H9 (cell line): ENCODE results near the gene IL32. TPM values are rescaled to one million over a fixed set of nuclear protein-coding genes. Genes with fewer than 3 reads are reported as not detected.
A peak's percentile ranks its signal among the peaks of the same experiment; 100 is the strongest.

Source experiments
- DNase-seq: peaks from one replicate; pipeline ENCODE4 v3.0.0-alpha.2; 2017
- H2AFZ ChIP-seq: one replicate; pipeline ENCODE4 v1.6.1; 2013; ENCODE audit warnings: mild to moderate bottlenecking, low read length, control low read depth, moderate library complexity
- H2AK5ac ChIP-seq: 2 replicates; pipeline ENCODE4 v1.6.1; 2013; ENCODE audit warnings: low read length, control low read depth, mixed read lengths; ENCODE audit not compliant: insufficient read length
- H2BK120ac ChIP-seq: one replicate; pipeline ENCODE4 v1.6.1; 2013; ENCODE audit warnings: low read depth, mild to moderate bottlenecking, low read length, control low read depth, inconsistent platforms; ENCODE audit not compliant: poor library complexity, severe bottlenecking
- H2BK12ac ChIP-seq: 2 replicates; pipeline ENCODE4 v1.6.1; 2013; ENCODE audit warnings: low read length, control low read depth, mixed read lengths, low read depth; ENCODE audit not compliant: insufficient read length
- H2BK15ac ChIP-seq: 2 replicates; pipeline ENCODE4 v1.6.1; 2013; ENCODE audit warnings: low read depth, low read length, control low read depth
- H2BK20ac ChIP-seq: one replicate; pipeline ENCODE4 v1.6.1; 2013; ENCODE audit warnings: low read depth, mild to moderate bottlenecking, low read length, control low read depth, inconsistent platforms; ENCODE audit not compliant: poor library complexity, severe bottlenecking
- H2BK5ac ChIP-seq: 2 replicates; pipeline ENCODE4 v1.6.1; 2013; ENCODE audit warnings: low read length, control low read depth, mixed read lengths; ENCODE audit not compliant: insufficient read length
- H3K14ac ChIP-seq: 2 replicates; pipeline ENCODE4 v1.6.1; 2013; ENCODE audit warnings: low read length, control low read depth; ENCODE audit not compliant: insufficient read depth
- H3K18ac ChIP-seq: 2 replicates; pipeline ENCODE4 v1.6.1; 2013; ENCODE audit warnings: low read depth, mild to moderate bottlenecking, mixed read lengths, low read length, control low read depth; ENCODE audit not compliant: insufficient read length
- H3K23ac ChIP-seq: 2 replicates; pipeline ENCODE4 v1.6.1; 2013; ENCODE audit warnings: low read length, control low read depth, mixed read lengths, low read depth; ENCODE audit not compliant: insufficient read length
- H3K23me2 ChIP-seq: 2 replicates; pipeline ENCODE4 v1.6.1; 2013; ENCODE audit warnings: low read depth, mild to moderate bottlenecking, mixed read lengths, low read length, control low read depth; ENCODE audit not compliant: insufficient read length, poor library complexity, severe bottlenecking
- H3K27ac ChIP-seq: 2 replicates; pipeline ENCODE4 v1.5.1; 2013; ENCODE audit warnings: low read length, control low read depth, mixed read lengths, low read depth; ENCODE audit not compliant: insufficient read length
- H3K27me3 ChIP-seq: 2 replicates; pipeline ENCODE4 v1.6.1; 2013; ENCODE audit warnings: low read length, control low read depth, inconsistent platforms; ENCODE audit not compliant: insufficient read depth
- H3K4ac ChIP-seq: 2 replicates; pipeline ENCODE4 v1.6.1; 2013; ENCODE audit warnings: low read depth, mild to moderate bottlenecking, control low read depth, inconsistent platforms, low read length, moderate library complexity
- H3K4me1 ChIP-seq: 2 replicates; pipeline ENCODE4 v1.6.1; 2013; ENCODE audit warnings: low read length, control low read depth, inconsistent platforms; ENCODE audit not compliant: insufficient read depth
- H3K4me2 ChIP-seq: 2 replicates; pipeline ENCODE4 v1.6.1; 2013; ENCODE audit warnings: low read length, control low read depth, mixed read lengths; ENCODE audit not compliant: insufficient read length, insufficient read depth
- H3K56ac ChIP-seq: 2 replicates; pipeline ENCODE4 v1.6.1; 2013; ENCODE audit warnings: low read depth, mild to moderate bottlenecking, mixed read lengths, low read length, control low read depth; ENCODE audit not compliant: insufficient read length
- H3K79me1 ChIP-seq: 2 replicates; pipeline ENCODE4 v1.6.1; 2013; ENCODE audit warnings: low read depth, mild to moderate bottlenecking, moderate library complexity, low read length, control low read depth, inconsistent platforms; ENCODE audit not compliant: insufficient read depth, poor library complexity, severe bottlenecking
- H3K79me2 ChIP-seq: 2 replicates; pipeline ENCODE4 v1.6.1; 2013; ENCODE audit warnings: low read length, control low read depth, inconsistent platforms; ENCODE audit not compliant: insufficient read depth
- H3K9ac ChIP-seq: 2 replicates; pipeline ENCODE4 v1.6.1; 2013; ENCODE audit warnings: low read length, control low read depth, mixed read lengths; ENCODE audit not compliant: insufficient read length; ENCODE audit errors: extremely low read depth
- H3K9me3 ChIP-seq: one replicate; pipeline ENCODE4 v1.6.1; 2013; ENCODE audit warnings: low read depth, low read length, inconsistent platforms; ENCODE audit not compliant: control insufficient read depth
- H3T11ph ChIP-seq: one replicate; pipeline ENCODE4 v1.6.1; 2013; ENCODE audit warnings: mild to moderate bottlenecking, low read length, control low read depth, inconsistent platforms
- H4K20me1 ChIP-seq: one replicate; pipeline ENCODE4 v1.6.1; 2013; ENCODE audit not compliant: control insufficient read depth, insufficient read length, insufficient read depth
- H4K5ac ChIP-seq: 2 replicates; pipeline ENCODE4 v1.6.1; 2013; ENCODE audit warnings: low read depth, mild to moderate bottlenecking, mixed read lengths, low read length, control low read depth; ENCODE audit not compliant: insufficient read length
- H4K8ac ChIP-seq: replicated peaks from 2 replicates; pipeline ENCODE4 v1.6.1; 2013; ENCODE audit warnings: low read length, control low read depth, mixed read lengths, low read depth; ENCODE audit not compliant: insufficient read length
- H4K91ac ChIP-seq: 2 replicates; pipeline ENCODE4 v1.6.1; 2013; ENCODE audit warnings: low read depth, mild to moderate bottlenecking, moderate library complexity, mixed read lengths, low read length, control low read depth; ENCODE audit not compliant: insufficient read length
- H3K27ac Mint-ChIP-seq, 3 experiments: 2 replicates in 2 of 3; 3 replicates in 1 of 3; pipeline ENCODE4 v1.8.0; 2020 to 2021; ENCODE audit warnings: mixed read lengths in 3 of 3, mild to moderate bottlenecking in 1 of 3, moderate library complexity in 1 of 3
- H3K27me3 Mint-ChIP-seq: 2 replicates; pipeline ENCODE4 v1.8.0; 2021; ENCODE audit warnings: low read depth, mild to moderate bottlenecking, moderate library complexity, mixed read lengths
- H3K36me3 Mint-ChIP-seq, 3 experiments: 2 replicates in 2 of 3; 3 replicates in 1 of 3; pipeline ENCODE4 v1.8.0; 2020 to 2021; ENCODE audit warnings: low read depth in 3 of 3, mixed read lengths in 3 of 3; ENCODE audit not compliant: insufficient read depth in 1 of 3
- H3K4me1 Mint-ChIP-seq, 2 experiments: 2 replicates each; pipeline ENCODE4 v1.8.0; 2020; ENCODE audit warnings: mixed read lengths in 2 of 2
- H3K4me3 Mint-ChIP-seq, 2 experiments: 2 replicates in 1 of 2; 3 replicates in 1 of 2; pipeline ENCODE4 v1.8.0; 2020 to 2021; ENCODE audit warnings: mild to moderate bottlenecking in 2 of 2, mixed read lengths in 2 of 2, moderate library complexity in 1 of 2
- H3K9me3 Mint-ChIP-seq, 2 experiments: 2 replicates in 1 of 2; 3 replicates in 1 of 2; pipeline ENCODE4 v1.8.0; 2020; ENCODE audit warnings: mild to moderate bottlenecking in 2 of 2, mixed read lengths in 2 of 2, moderate library complexity in 1 of 2
- WGBS: extraction: QIAGEN DNeasy Blood & Tissue Kit; methylation state at CpG from one replicate; pipeline ENCODE4 v1.1.7; 2013; ENCODE audit warnings: missing lambda C conversion rate, low lambda C conversion rate, mixed read lengths; ENCODE audit not compliant: insufficient read length; ENCODE audit errors: extremely low coverage; 5-methylcytosine and 5-hydroxymethylcytosine counted together
- total RNA-seq: library from RNA; stranded (reverse); gene quantifications from 2 replicates; pipeline ENCODE4 v1.2.1, GENCODE V29; 2021
- TF ChIP-seq, protein P1 (sequence below): fragments of 200-600 bp; sonication (generic); conservative IDR thresholded peaks from 3 replicates; pipeline ENCODE4 v1.8.0; 2021; ENCODE audit warnings: antibody characterized with exemption, mild to moderate bottlenecking

Gene IL32
- total RNA-seq, 1 experiment from 2014 or later = 2.0 TPM

DNA sequence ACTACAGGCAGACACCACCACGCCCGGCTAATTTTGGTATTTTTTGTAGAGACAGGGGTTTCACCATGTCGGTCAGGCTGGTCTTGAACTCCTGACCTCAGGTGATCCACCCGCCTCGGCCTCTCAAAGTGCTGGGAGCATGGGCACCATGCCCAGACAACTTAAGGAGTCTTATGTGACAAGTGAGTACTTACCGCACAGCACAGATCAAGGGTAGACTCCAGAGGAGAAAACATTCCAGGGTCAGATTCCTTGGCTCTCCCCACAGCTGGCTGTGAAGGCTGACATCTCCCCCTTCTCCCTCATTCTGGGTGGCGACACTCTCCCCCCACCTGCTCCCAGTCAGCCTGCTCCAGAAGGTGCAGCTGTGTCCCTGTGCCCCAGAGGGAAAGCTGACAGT lies 23.0 kb downstream of the IL32 start:
- no peaks in the 10 kb centered on the region for H4K20me1 ChIP-seq
- no peak overlapping the region for H3K27ac ChIP-seq
- H3K79me1 ChIP-seq = peaks cover 6% of the 10 kb centered on the region
- Mint-ChIP-seq H3K4me3 (peak overlapping the region in 1 of 2 experiments; percentile 55; a peak in 2 of 5 replicates), H3K27ac (peak overlapping the region in 2 of 3 experiments; percentile 85 to 93; a peak in 3 of 7 replicates), H3K4me1 (peaks cover 10 to 17% of the 10 kb centered on the region in 2 experiments), H3K36me3 (peaks cover 37 to 74% (median 41%) of the 10 kb centered on the region in 3 experiments; a peak in 6 of 7 replicates), H3K9me3 (no peaks in the 10 kb centered on the region), H3K27me3 (no peaks in the 10 kb centered on the region; the same call in 1 of the 2 replicates)
- no peak overlapping the region for H3K23ac ChIP-seq
- no peak overlapping the region for H2BK5ac ChIP-seq
- no CpG with 5 or more reads among the region's 7 CpGs for WGBS
- H3T11ph ChIP-seq = no peak overlapping the region
- H3K4me1 ChIP-seq = no peaks in the 10 kb centered on the region
- H4K91ac ChIP-seq = no peak overlapping the region
- no peak overlapping the region for H3K9ac ChIP-seq
- TF ChIP-seq, protein P1, sequence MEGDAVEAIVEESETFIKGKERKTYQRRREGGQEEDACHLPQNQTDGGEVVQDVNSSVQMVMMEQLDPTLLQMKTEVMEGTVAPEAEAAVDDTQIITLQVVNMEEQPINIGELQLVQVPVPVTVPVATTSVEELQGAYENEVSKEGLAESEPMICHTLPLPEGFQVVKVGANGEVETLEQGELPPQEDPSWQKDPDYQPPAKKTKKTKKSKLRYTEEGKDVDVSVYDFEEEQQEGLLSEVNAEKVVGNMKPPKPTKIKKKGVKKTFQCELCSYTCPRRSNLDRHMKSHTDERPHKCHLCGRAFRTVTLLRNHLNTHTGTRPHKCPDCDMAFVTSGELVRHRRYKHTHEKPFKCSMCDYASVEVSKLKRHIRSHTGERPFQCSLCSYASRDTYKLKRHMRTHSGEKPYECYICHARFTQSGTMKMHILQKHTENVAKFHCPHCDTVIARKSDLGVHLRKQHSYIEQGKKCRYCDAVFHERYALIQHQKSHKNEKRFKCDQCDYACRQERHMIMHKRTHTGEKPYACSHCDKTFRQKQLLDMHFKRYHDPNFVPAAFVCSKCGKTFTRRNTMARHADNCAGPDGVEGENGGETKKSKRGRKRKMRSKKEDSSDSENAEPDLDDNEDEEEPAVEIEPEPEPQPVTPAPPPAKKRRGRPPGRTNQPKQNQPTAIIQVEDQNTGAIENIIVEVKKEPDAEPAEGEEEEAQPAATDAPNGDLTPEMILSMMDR = no peak
- no peak overlapping the region for H2BK20ac ChIP-seq
- H3K23me2 ChIP-seq = no peaks in the 10 kb centered on the region
- H4K5ac ChIP-seq = no peak overlapping the region
- H2AFZ ChIP-seq = no peak overlapping the region
- H2BK12ac ChIP-seq = no peak overlapping the region
- no peak overlapping the region for H2BK120ac ChIP-seq
- H3K18ac ChIP-seq = no peak overlapping the region
- H3K27me3 ChIP-seq = no peaks in the 10 kb centered on the region
- H3K14ac ChIP-seq = no peak overlapping the region
- no peak for DNase-seq
- no peaks in the 10 kb centered on the region; the same call in 1 of the 2 replicates for H3K79me2 ChIP-seq
- H3K4me2 ChIP-seq = no peak overlapping the region
- H3K56ac ChIP-seq = no peak overlapping the region
- no peak overlapping the region for H2BK15ac ChIP-seq
- no peak overlapping the region for H4K8ac ChIP-seq
- no peaks in the 10 kb centered on the region for H3K9me3 ChIP-seq
- H2AK5ac ChIP-seq = no peak overlapping the region
- no peak overlapping the region for H3K4ac ChIP-seq
